HepG2 (cell line): ENCODE data around the gene RANBP3. TPM values are rescaled to one million over a fixed set of nuclear protein-coding genes. Genes with fewer than 3 reads are reported as not detected.

Experiments used
- EEA1 ChIP-seq: sonication (generic); formaldehyde crosslinking; IDR thresholded peaks from 2 replicates; pipeline ENCODE4 v1.5.1; 2020; ENCODE audit warnings: mild to moderate bottlenecking, missing genetic modification reagents, borderline replicate concordance
- KDM5B ChIP-seq: sonication (generic); formaldehyde crosslinking; IDR thresholded peaks from 2 replicates; pipeline ENCODE4 v1.4.0; 2020; ENCODE audit warnings: missing genetic modification reagents, mild to moderate bottlenecking, borderline replicate concordance
- NCOA1 ChIP-seq: sonication (generic); formaldehyde crosslinking; IDR thresholded peaks from 2 replicates; pipeline ENCODE4 v1.9.0; 2021; ENCODE audit warnings: missing genetic modification reagents
- NFATC3 ChIP-seq: sonication (generic); formaldehyde crosslinking; IDR thresholded peaks from 2 replicates; pipeline ENCODE4 v1.5.1; 2020; ENCODE audit warnings: mild to moderate bottlenecking, missing genetic modification reagents
- POLR2AphosphoS5 ChIP-seq: IDR thresholded peaks from 2 replicates; pipeline ENCODE4 v1.6.1; 2012; ENCODE audit warnings: low read depth, low read length
- SCMH1 ChIP-seq: sonication (generic); formaldehyde crosslinking; IDR thresholded peaks from 2 replicates; pipeline ENCODE4 v1.9.0; 2021; ENCODE audit warnings: missing genetic modification reagents, mild to moderate bottlenecking, borderline replicate concordance
- TAF15 ChIP-seq: fragments of 200-400 bp; formaldehyde crosslinking; IDR thresholded peaks from one replicate; pipeline ENCODE4 v1.6.1; 2018; ENCODE audit warnings: mild to moderate bottlenecking, low read depth, low read length; ENCODE audit not compliant: poor library complexity, severe bottlenecking
- TARDBP ChIP-seq: sonication (generic); formaldehyde crosslinking; IDR thresholded peaks from 2 replicates; pipeline ENCODE4 v1.8.0; 2022; ENCODE audit warnings: mild to moderate bottlenecking, missing genetic modification reagents
- ZBTB34 ChIP-seq: sonication (generic); formaldehyde crosslinking; IDR thresholded peaks from 2 replicates; pipeline ENCODE4 v1.8.0; 2022; ENCODE audit warnings: mild to moderate bottlenecking, missing genetic modification reagents
- ZBTB43 ChIP-seq: sonication (generic); formaldehyde crosslinking; conservative IDR thresholded peaks from 2 replicates; pipeline ENCODE4 v1.4.0; 2020; ENCODE audit warnings: missing genetic modification reagents
- ZNF292 ChIP-seq: sonication (generic); formaldehyde crosslinking; IDR thresholded peaks from 2 replicates; pipeline ENCODE4 v1.8.1; 2022; ENCODE audit warnings: mild to moderate bottlenecking, low read depth, missing genetic modification reagents, borderline replicate concordance
- ZNF770 ChIP-seq: sonication (generic); formaldehyde crosslinking; IDR thresholded peaks from 2 replicates; pipeline ENCODE4 v1.5.0; 2020; ENCODE audit warnings: mild to moderate bottlenecking, missing genetic modification reagents
- ZNF772 ChIP-seq: sonication (generic); formaldehyde crosslinking; IDR thresholded peaks from 2 replicates; pipeline ENCODE4 v1.5.0; 2020; ENCODE audit warnings: mild to moderate bottlenecking, missing genetic modification reagents
- ZNF83 ChIP-seq: sonication (generic); formaldehyde crosslinking; IDR thresholded peaks from 2 replicates; pipeline ENCODE4 v1.4.0; 2020; ENCODE audit warnings: missing genetic modification reagents, mild to moderate bottlenecking, borderline replicate concordance
- polyA plus RNA-seq, 8 experiments: library from polyadenylated mRNA; depleted of rRNA in 3 of 8; stranded (reverse) in 7 of 8; unstranded in 1 of 8; fragments of >200 nt; fragmentation: Illumina TruSeq in 4 of 8; extraction: Trizol in 4 of 8; gene quantifications; 2 replicates each; pipeline versions ENCODE4 v1.2.1 to v1.2.3, GENCODE V29; 2011 to 2016; ENCODE audit warnings: low read depth in 4 of 8, missing spikeins in 1 of 8, mixed read lengths in 1 of 8; ENCODE audit not compliant: insufficient read depth in 1 of 8
- total RNA-seq, 5 experiments: library from RNA; depleted of rRNA; stranded (reverse); fragments of >200 nt; fragmentation: Illumina TruSeq; extraction: Trizol; gene quantifications; 2 replicates each; pipeline ENCODE4 v1.2.3, GENCODE V29; 2016; ENCODE audit warnings: low read depth in 1 of 5
- TF ChIP-seq, protein P1 (sequence below): sonication (generic); formaldehyde crosslinking; IDR thresholded peaks from 2 replicates; pipeline ENCODE4 v1.4.0; 2020; ENCODE audit warnings: missing genetic modification reagents
- TF ChIP-seq, protein P2 (sequence below): sonication (generic); formaldehyde crosslinking; IDR thresholded peaks from 2 replicates; pipeline ENCODE4 v1.4.0; 2020; ENCODE audit warnings: missing genetic modification reagents
- TF ChIP-seq, protein P3 (sequence below): sonication (generic); formaldehyde crosslinking; IDR thresholded peaks from 2 replicates; pipeline ENCODE4 v1.4.0; 2020; ENCODE audit warnings: missing genetic modification reagents, borderline replicate concordance

Gene RANBP3
- total and polyA plus RNA-seq, 2 of the 13 experiments (the other 11 are each of a cell fraction or from before 2014, with no cell fraction given), result 39.5 to 149 TPM

- TF ChIP-seq, protein P1, sequence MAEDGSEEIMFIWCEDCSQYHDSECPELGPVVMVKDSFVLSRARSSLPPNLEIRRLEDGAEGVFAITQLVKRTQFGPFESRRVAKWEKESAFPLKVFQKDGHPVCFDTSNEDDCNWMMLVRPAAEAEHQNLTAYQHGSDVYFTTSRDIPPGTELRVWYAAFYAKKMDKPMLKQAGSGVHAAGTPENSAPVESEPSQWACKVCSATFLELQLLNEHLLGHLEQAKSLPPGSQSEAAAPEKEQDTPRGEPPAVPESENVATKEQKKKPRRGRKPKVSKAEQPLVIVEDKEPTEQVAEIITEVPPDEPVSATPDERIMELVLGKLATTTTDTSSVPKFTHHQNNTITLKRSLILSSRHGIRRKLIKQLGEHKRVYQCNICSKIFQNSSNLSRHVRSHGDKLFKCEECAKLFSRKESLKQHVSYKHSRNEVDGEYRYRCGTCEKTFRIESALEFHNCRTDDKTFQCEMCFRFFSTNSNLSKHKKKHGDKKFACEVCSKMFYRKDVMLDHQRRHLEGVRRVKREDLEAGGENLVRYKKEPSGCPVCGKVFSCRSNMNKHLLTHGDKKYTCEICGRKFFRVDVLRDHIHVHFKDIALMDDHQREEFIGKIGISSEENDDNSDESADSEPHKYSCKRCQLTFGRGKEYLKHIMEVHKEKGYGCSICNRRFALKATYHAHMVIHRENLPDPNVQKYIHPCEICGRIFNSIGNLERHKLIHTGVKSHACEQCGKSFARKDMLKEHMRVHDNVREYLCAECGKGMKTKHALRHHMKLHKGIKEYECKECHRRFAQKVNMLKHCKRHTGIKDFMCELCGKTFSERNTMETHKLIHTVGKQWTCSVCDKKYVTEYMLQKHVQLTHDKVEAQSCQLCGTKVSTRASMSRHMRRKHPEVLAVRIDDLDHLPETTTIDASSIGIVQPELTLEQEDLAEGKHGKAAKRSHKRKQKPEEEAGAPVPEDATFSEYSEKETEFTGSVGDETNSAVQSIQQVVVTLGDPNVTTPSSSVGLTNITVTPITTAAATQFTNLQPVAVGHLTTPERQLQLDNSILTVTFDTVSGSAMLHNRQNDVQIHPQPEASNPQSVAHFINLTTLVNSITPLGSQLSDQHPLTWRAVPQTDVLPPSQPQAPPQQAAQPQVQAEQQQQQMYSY, result peak; percentile 67; the same call in 1 of the 2 replicates
- TF ChIP-seq SCMH1 (no peak), EEA1 (no peak), ZBTB43 (no peak), ZNF770 (CRISPR knock-in tag) (peak; percentile 18; the same call in 1 of the 2 replicates), NFATC3 (CRISPR knock-in tag) (no peak), ZBTB34 (peak; percentile 81; the same call in 1 of the 2 replicates), TAF15 (no peak), KDM5B (CRISPR knock-in tag) (peak; percentile 71; the same call in 1 of the 2 replicates), POLR2AphosphoS5 (0 out of 2 replicates have a peak, but pooled peaks have one; percentile 25), NCOA1 (CRISPR knock-in tag) (no peak), ZNF292 (CRISPR knock-in tag) (peak; percentile 83; the same call in 1 of the 2 replicates), ZNF83 (CRISPR knock-in tag) (no peak), ZNF772 (CRISPR knock-in tag) (peak; percentile 86), TARDBP (peak; percentile 75)
- TF ChIP-seq, protein P2, sequence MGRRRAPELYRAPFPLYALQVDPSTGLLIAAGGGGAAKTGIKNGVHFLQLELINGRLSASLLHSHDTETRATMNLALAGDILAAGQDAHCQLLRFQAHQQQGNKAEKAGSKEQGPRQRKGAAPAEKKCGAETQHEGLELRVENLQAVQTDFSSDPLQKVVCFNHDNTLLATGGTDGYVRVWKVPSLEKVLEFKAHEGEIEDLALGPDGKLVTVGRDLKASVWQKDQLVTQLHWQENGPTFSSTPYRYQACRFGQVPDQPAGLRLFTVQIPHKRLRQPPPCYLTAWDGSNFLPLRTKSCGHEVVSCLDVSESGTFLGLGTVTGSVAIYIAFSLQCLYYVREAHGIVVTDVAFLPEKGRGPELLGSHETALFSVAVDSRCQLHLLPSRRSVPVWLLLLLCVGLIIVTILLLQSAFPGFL (CRISPR knock-in tag), result no peak
- TF ChIP-seq, protein P3, sequence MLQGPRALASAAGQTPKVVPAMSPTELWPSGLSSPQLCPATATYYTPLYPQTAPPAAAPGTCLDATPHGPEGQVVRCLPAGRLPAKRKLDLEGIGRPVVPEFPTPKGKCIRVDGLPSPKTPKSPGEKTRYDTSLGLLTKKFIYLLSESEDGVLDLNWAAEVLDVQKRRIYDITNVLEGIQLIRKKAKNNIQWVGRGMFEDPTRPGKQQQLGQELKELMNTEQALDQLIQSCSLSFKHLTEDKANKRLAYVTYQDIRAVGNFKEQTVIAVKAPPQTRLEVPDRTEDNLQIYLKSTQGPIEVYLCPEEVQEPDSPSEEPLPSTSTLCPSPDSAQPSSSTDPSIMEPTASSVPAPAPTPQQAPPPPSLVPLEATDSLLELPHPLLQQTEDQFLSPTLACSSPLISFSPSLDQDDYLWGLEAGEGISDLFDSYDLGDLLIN (CRISPR knock-in tag), result no peak
Observed at GRCh38 chr19:5908773-5909442, 69.0 kb downstream of the RANBP3 start (continued).
